Ovary (tissue), 9 donors: ENCODE data around the gene GRM8. TPM values are rescaled to one million over a fixed set of nuclear protein-coding genes. Genes with fewer than 3 reads are reported as not detected.

Experiments
- DNase-seq, 5 donors: peaks; one replicate each; pipeline ENCODE4 v3.0.0-alpha.2; 2019 to 2020
- H3K27ac ChIP-seq, 2 donors: fragments of 200-600 bp; one replicate each; pipeline versions ENCODE4 v1.5.1 to v1.8.0; 2019 to 2022
- H3K27me3 ChIP-seq: fragments of 200-600 bp; one replicate; pipeline ENCODE4 v1.8.0; 2022
- H3K36me3 ChIP-seq: fragments of 200-600 bp; sonication (generic); one replicate; pipeline ENCODE4 v1.5.1; 2019
- H3K4me1 ChIP-seq: one replicate; pipeline ENCODE4 v1.8.1; 2013; ENCODE audit warnings: mild to moderate bottlenecking, moderate library complexity; ENCODE audit not compliant: insufficient read depth
- H3K4me3 ChIP-seq: fragments of 200-600 bp; sonication (generic); one replicate; pipeline ENCODE4 v1.5.1; 2017
- H3K9me3 ChIP-seq, 2 donors: fragments of 200-600 bp in 1 of 2; sonication (generic) in 1 of 2; one replicate each; pipeline versions ENCODE4 v1.5.1 to v1.8.1; 2013 to 2019; ENCODE audit warnings: mild to moderate bottlenecking in 1 of 2, moderate library complexity in 1 of 2
- CTCF ChIP-seq, 3 donors: fragments of 450-650 bp in 2 of 3; fragments of 200-600 bp in 1 of 3; IDR thresholded peaks; one replicate each; pipeline versions ENCODE4 v1.5.1 to v1.8.0; 2016 to 2022; ENCODE audit warnings: antibody characterized with exemption in 3 of 3, mild to moderate bottlenecking in 1 of 3
- EP300 ChIP-seq: sonication (generic); formaldehyde crosslinking; IDR thresholded peaks from one replicate; pipeline ENCODE4 v1.6.1; 2017; ENCODE audit warnings: antibody characterized with exemption
- POLR2A ChIP-seq: fragments of 450-650 bp; IDR thresholded peaks from one replicate; pipeline ENCODE4 v1.6.1; 2017; ENCODE audit warnings: antibody characterized with exemption, mild to moderate bottlenecking, moderate library complexity
- WGBS, 3 donors: extraction: QIAGEN DNeasy Blood & Tissue Kit in 1 of 3; methylation state at CpG; one replicate each; pipeline versions ENCODE4 v1.1.5 to v1.1.7; 2013 to 2017; 5-methylcytosine and 5-hydroxymethylcytosine counted together
- intact Hi-C, 4 donors: fragments of 100-400 bp; cut with DNase I; formaldehyde crosslinking; loops; one replicate each; pipeline versions ENCODE4 v1.11.0 to v1.15.1; 2022 to 2023
- polyA plus RNA-seq, 2 donors: library from polyadenylated mRNA; stranded (reverse); fragments of 200-250 nt in 1 of 2; fragments of 350-450 nt in 1 of 2; fragmentation: Illumina TruSeq in 1 of 2; extraction: RNeasy Lipid Tissue Mini Kit (QIAGEN cat#74804) in 1 of 2; gene quantifications; one replicate each; pipeline ENCODE4 v1.2.3, GENCODE V29; 2013 to 2014
- total RNA-seq, 7 donors: library from RNA; depleted of rRNA in 2 of 7; stranded (reverse); fragments of >200 nt in 2 of 7; fragmentation: NEBNext Ultra II Directional in 3 of 7; extraction: Animal tissue kit (Norgen Biotek cat#: 25700) in 3 of 7; gene quantifications; one replicate each; pipeline versions ENCODE4 v1.1.0 to v1.2.4, GENCODE V29; 2016 to 2023
- donor health status: DM: no; HTN: no; CAD: no; lungs with moderate emphysema.
- donor health status: DM: no; HTN: no; CAD: no.
- donor health status: Bipolar disorder and iron deficiency.
- donor health status: DM: yes; HTN: yes; CAD: no.
- donor health status: DM: no; HTN: no; CAD: no.
- donor health status: DM: yes; HTN: yes; CAD: no.

The GRM8 gene
- total and polyA plus RNA-seq, 9 donors = 0.38 to 4.0 (median 1.0) TPM; not detected in 1

GRCh38 chr7:126718419-126718818 is 534.3 kb downstream of the GRM8 start:
- no peak for DNase-seq
- 81 to 87% (median 87%) methylated on average over 3 of the region's 3 CpGs for WGBS, 3 donors
- intact Hi-C loops = no loop called here
- Histone ChIP-seq H3K36me3 (no peaks in the 10 kb centered on the region), H3K4me3 (no peak overlapping the region), H3K9me3 (no peaks in the 10 kb centered on the region), H3K4me1 (no peaks in the 10 kb centered on the region), H3K27me3 (no peaks in the 10 kb centered on the region), H3K27ac (no peak overlapping the region)
- TF ChIP-seq EP300 = no peak
- TF ChIP-seq CTCF (IDR thresholded peaks at IDR 0.05) = no peak
- TF ChIP-seq POLR2A = no peak

DNA sequence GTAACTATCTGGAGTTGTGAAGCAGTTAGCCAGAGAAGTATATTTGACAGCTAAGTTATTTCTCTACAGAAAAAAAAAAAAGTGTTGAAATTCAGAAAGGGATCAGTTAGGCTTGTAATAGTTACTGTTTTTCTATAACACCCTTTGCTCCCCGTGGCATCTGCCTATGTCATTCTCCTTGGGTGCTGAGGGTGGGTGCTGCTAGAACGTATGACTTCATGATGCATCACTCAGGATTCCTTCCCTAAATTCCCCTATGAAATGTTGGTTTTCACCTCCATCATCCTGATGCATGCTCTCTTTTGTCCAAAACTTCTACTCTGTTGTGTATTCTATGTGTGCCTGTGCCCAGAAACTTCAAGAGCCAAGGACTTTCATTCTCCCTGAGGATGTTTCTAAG is 536.4 kb downstream of the GRM8 start:
- TF ChIP-seq CTCF (IDR thresholded peaks at IDR 0.05) = no peak
- TF ChIP-seq POLR2A = no peak
- intact Hi-C loops = no loop called here
- Histone ChIP-seq H3K9me3 (no peaks in the 10 kb centered on the region), H3K36me3 (no peaks in the 10 kb centered on the region), H3K27me3 (no peaks in the 10 kb centered on the region), H3K27ac (no peak overlapping the region), H3K4me3 (no peak overlapping the region), H3K4me1 (no peaks in the 10 kb centered on the region)
- no peak for DNase-seq
- 68 to 73% (median 73%) methylated on average over 2 of the region's 2 CpGs for WGBS, 3 donors

DNA sequence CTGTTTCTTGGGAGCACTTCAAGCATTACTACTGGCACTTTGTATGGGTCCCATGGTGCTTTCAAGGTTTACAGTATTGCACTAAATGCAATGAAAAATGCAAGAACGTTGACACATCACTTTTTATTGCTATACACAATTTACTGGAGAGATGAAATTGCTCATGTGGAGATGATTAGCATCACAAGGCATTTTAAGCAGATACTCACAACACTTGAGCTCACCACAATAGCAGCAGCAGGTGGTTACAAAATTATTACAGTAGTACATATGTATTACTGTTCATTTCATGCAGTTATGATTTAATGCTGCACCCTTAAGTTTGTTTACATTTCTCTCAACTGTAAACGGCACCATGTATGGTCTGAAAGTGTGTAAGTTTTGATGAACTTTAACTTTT is 537.7 kb downstream of the GRM8 start:
- no peaks in the 10 kb centered on the region for H3K4me1 ChIP-seq
- H3K27ac ChIP-seq = no peak overlapping the region
- no peak overlapping the region for H3K4me3 ChIP-seq
- no peaks in the 10 kb centered on the region for H3K9me3 ChIP-seq
- no peak for TF ChIP-seq CTCF (IDR thresholded peaks at IDR 0.05)
- TF ChIP-seq POLR2A = no peak
- no peak for TF ChIP-seq EP300
- intact Hi-C loops = no loop called here
- H3K36me3 ChIP-seq = no peaks in the 10 kb centered on the region
- 41 to 67% (median 52%) methylated on average over 2 of the region's 2 CpGs for WGBS, 3 donors
- DNase-seq = no peak
- no peaks in the 10 kb centered on the region for H3K27me3 ChIP-seq

- TF ChIP-seq CTCF (IDR thresholded peaks at IDR 0.05) (no peak), EP300 (no peak), POLR2A (no peak)
- Histone ChIP-seq H3K4me1 (no peaks in the 10 kb centered on the region), H3K36me3 (no peaks in the 10 kb centered on the region), H3K27ac (no peak overlapping the region), H3K27me3 (no peaks in the 10 kb centered on the region), H3K9me3 (no peaks in the 10 kb centered on the region), H3K4me3 (no peak overlapping the region)
- 53 to 61% (median 55%) methylated on average over 7 of the region's 7 CpGs for WGBS, 3 donors
- intact Hi-C loops = no loop called here
- DNase-seq = no peak
These were observed 550.3 kb downstream of the GRM8 start for GRCh38 chr7:126702242-126703016.
